Activated naive CD4-positive, alpha-beta T cell treated with anti-CD3 and anti-CD28 coated beads, Interleukin-2, amount 10 ng/mL, durations not matched to agents 5 hours and 36 hours (primary cell): ENCODE data around the gene CMTM4. TPM values are rescaled to one million over a fixed set of nuclear protein-coding genes. Genes with fewer than 3 reads are reported as not detected.

Experiments
- total RNA-seq, 2 experiments: library from RNA; stranded (reverse); gene quantifications; one replicate each; pipeline ENCODE4 v1.2.3, GENCODE V29; 2021

Gene CMTM4
- 1 to 10 TPM; 1.0 to 1.1 TPM for total RNA-seq

DNA sequence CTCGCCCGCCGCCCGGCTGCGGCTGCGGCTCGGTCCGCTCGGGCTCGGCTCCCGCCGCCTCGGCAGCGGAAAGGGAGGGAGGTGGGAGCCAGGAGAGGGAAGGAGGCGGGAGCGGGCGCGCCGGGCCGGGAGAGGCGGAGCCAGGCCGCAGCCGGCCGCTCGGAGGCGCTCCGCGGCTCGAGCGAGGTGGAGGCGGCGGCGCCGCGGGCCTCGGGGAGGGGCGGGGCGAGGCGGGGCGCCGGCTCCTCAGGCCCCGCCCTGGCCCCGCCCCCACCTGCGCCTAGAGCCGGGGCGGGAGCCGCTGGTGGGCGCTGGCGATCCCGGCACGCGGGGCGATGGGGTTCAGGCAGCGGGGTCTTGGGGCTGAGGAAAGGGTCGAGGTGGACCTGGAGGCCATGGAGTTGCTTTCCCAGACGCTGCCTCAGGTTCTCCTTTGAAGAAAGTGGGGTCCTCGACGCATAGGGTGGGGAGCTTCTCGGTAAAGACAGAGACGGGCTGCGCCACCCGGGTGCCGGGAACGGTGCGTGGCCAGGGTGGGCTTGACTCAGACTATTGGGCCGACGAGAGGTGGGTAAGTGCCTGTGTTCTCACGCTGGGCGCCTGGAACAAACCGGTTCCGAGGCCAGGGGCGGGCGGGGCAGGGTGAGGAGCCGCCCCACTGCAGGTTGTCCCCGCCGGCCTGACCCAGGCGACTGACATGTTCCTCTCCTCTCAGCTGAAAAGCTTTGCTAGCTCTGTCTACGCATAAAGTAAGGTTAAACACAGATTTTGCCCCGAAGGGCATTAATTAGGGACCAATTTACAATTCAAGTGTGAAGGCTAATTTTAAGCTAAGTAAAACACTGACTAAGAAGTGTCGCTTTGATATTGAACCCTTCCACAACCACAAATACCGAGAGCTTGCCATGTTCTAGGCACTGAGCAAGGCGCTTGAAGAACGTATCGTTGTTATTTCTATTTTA is at the start of gene CMTM4:
TSS of gene CMTM4 (minus strand) at position 75 of the 962 bp plus-strand sequence. CDS start 218 bp downstream, outside the sequence.

DNA sequence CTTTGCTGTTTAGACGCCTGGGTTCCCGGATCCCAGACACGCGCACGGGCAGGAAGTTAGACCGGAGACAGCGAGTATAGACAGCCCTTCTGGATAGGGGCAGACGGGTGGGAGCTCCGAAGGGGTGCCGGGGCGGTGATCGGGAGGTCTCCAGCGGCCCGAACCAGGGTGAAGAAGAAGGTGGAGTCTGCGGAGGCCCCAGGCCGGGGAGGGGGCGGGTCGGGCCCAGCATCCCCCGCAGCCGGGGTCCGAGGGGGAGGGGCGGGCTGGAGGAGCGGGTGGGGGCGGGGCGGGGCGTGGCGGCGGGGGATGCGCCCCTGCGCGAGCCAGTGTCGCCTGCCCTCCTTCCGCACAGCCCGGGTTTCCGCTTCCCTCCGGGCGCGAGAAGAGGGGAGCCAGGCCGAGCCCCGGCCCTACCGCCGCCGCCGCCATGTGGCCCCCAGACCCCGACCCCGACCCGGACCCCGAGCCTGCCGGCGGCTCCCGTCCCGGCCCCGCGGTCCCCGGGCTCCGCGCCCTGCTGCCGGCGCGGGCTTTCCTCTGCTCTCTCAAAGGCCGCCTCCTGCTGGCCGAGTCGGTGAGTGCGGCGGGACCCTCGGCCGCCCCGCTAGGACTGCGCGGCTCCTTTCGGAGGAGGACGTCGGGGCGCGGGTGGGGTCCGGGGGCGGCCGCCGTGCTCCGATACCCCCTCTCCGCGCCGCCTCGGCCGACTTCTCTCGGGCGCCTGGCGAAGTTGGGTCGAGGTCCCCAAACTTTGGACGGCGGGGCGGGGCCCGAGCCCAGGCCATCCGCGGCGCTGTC is 92.0 kb downstream of the CMTM4 start, which contains the start of gene CMTM3:
TSS of gene CMTM3 (plus strand) at position 329 of the 801 bp plus-strand sequence. CDS start at position 431, 102 bp downstream.

DNA sequence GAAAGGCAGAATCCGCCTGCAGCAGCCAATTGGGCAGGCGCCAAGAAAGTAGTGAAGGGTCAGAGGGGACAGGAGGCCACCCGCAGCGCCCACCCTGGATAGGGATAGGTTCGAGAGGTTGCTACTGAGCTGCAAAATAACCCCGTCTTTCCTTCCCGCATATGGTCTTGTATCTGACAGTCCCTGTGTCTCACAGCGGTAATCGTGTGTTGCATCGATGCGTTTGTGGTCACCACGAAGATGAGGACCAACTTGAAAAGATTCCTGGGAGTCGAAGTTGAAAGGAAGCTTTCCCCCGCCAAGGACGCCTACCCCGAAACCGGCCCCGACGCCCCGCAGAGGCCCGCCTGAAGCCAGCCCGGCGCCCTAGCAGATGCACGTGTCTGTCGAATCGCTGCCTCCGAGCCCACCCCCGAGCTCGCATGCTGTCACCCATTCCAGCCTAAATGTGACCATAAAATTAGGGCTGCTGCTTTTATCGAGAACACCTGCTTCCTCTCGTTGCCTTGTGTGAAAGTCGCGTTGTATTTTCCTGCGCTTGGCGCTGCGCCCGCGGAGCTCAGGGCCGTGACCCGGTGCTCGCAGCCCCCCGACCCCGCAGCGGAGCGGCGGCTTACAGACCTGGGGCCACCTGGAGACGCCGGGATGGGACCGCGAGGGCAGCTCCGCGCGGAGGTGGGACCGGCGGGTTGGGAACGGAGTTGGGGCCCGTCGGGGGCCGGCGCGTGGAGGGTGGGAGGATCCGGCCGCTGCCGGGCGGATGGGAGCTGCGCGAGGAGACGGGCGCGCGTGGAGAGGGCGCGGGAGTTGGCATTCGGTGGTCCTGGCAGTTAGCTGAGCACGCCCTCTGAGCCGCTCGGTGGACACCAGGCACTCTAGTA is 117.7 kb downstream of the CMTM4 start, which contains the start of gene CMTM2:
TSS of gene CMTM2 (plus strand) at position 813 of the 881 bp plus-strand sequence. CDS start 145 bp downstream, outside the sequence.

DNA sequence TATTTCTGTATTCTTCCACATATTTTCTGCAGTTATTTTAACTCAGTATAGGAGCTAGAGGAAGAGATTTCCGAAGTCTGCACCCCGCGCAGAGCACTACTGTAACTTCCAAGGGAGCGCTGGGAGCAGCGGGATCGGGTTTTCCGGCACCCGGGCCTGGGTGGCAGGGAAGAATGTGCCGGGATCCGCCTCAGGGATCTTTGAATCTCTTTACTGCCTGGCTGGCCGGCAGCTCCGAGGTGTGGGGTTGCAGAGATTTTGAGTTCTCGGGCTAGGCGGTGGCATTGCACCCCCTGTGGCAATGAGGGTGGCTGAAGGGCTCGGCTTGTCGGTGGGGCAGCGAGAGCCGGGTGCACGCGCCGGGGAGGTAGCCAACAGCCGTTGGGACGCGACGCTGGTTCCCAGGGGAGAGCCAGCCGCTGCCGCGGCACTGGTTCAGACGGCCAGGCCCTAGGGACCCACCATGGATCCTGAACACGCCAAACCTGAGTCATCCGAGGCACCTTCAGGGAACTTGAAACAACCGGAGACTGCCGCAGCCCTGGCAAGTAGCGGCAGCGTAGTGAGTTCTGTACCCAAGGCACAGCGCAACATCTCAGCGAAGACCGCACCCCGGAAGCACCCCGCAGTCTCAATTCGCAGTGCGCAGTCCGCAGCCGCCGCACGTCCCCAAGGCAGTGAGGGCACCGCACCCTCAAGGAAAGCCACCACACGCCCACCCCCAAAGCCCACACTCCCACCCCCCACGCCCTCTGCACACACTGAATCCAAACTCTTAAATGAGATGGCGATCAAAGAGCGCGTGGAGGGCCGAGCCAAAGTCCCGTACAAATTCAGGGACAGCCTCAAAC is 130.3 kb downstream of the CMTM4 start, which contains the start of gene CMTM1:
TSS of gene CMTM1 (plus strand) at position 389 of the 851 bp plus-strand sequence. CDS start at position 464, 75 bp downstream.

Other genes starting within 250 kb of the CMTM4 start
- 1 to 10 TPM; 9.6 TPM for gene TK2, start 146.6 kb downstream of the CMTM4 start, total RNA-seq
- 100 to 1,000 TPM; 112 TPM for gene CKLF, start 144.2 kb downstream of the CMTM4 start, total RNA-seq
- 10 to 100 TPM; 11.7 to 12.2 TPM for gene CMTM1, start 130.3 kb downstream of the CMTM4 start, total RNA-seq
- gene CMTM2, start 117.3 kb downstream of the CMTM4 start, total RNA-seq = under 1 TPM; 0.36 to 0.45 TPM
- 100 to 1,000 TPM; 105 to 107 TPM for gene CMTM3, start 92.0 kb downstream of the CMTM4 start, total RNA-seq
- 10 to 100 TPM; 43.3 to 56.5 TPM for gene DYNC1LI2, start 54.9 kb upstream of the CMTM4 start, total RNA-seq
- gene TERB1, start 104.8 kb upstream of the CMTM4 start, total RNA-seq = not detected
- 10 to 100 TPM; 58.4 to 61.5 TPM for gene NAE1, start 134.2 kb upstream of the CMTM4 start, total RNA-seq
- gene CA7, start 147.7 kb upstream of the CMTM4 start, total RNA-seq = not detected
- 10 to 100 TPM; 19.8 to 23.4 TPM for gene PDP2, start 183.8 kb upstream of the CMTM4 start, total RNA-seq
- gene CDH16, start 222.1 kb upstream of the CMTM4 start, total RNA-seq = not detected
- gene RRAD, start 228.8 kb upstream of the CMTM4 start, total RNA-seq = under 1 TPM; 0.29 to 0.38 TPM
- gene CIAO2B, start 237.7 kb upstream of the CMTM4 start, total RNA-seq = 10 to 100 TPM; 84.4 to 95.3 TPM
- 10 to 100 TPM; 34.3 to 35.8 TPM for gene CES2, start 238.8 kb upstream of the CMTM4 start, total RNA-seq